HEK293T (cell line): ENCODE results near the gene LTB4R2.
A peak's percentile ranks its signal among the peaks of the same experiment; 100 is the strongest.

Source experiments
- CTCF ChIA-PET: fragments of 350-600 bp; formaldehyde crosslinking; extraction: SDS; loops from one replicate; lab custom pipeline; 2021; ENCODE audit warnings: antibody characterized with exemption, inconsistent platforms; lab: Yijun Ruan, JAX
- POLR2A ChIA-PET: fragments of 350-600 bp; formaldehyde crosslinking; extraction: SDS; loops from one replicate; lab custom pipeline; 2020; ENCODE audit warnings: antibody characterized with exemption, inconsistent platforms; lab: Yijun Ruan, JAX
- DNase-seq: peaks from one replicate; pipeline ENCODE4 v3.0.0; 2012; ENCODE audit warnings: mixed read lengths; ENCODE audit errors: extremely low spot score
- ARNT ChIP-seq: fragments of 450-650 bp; IDR thresholded peaks from 2 replicates; pipeline ENCODE4 v1.6.1; 2017; ENCODE audit warnings: mild to moderate bottlenecking
- BHLHE40 ChIP-seq: fragments of 450-650 bp; IDR thresholded peaks from 2 replicates; pipeline ENCODE4 v1.6.1; 2016; ENCODE audit warnings: mild to moderate bottlenecking, moderate library complexity, borderline replicate concordance
- CTBP1 ChIP-seq: fragments of 450-650 bp; IDR thresholded peaks from 2 replicates; pipeline ENCODE4 v1.6.1; 2016; ENCODE audit warnings: borderline replicate concordance
- ELF4 ChIP-seq: fragments of 450-650 bp; IDR thresholded peaks from 2 replicates; pipeline ENCODE4 v1.6.1; 2017; ENCODE audit warnings: antibody characterized with exemption
- FOXA1 ChIP-seq: fragments of 450-650 bp; IDR thresholded peaks from 2 replicates; pipeline ENCODE4 v1.6.1; 2016; ENCODE audit warnings: mild to moderate bottlenecking
- FOXK2 ChIP-seq: fragments of 450-650 bp; IDR thresholded peaks from 2 replicates; pipeline ENCODE4 v1.6.1; 2016; ENCODE audit warnings: mild to moderate bottlenecking
- FOXM1 ChIP-seq: fragments of 450-650 bp; IDR thresholded peaks from 2 replicates; pipeline ENCODE4 v1.6.1; 2017; ENCODE audit warnings: mild to moderate bottlenecking, borderline replicate concordance
- HDGF ChIP-seq: fragments of 450-650 bp; IDR thresholded peaks from 2 replicates; pipeline ENCODE4 v1.6.1; 2017; ENCODE audit warnings: antibody characterized with exemption, borderline replicate concordance
- L3MBTL2 ChIP-seq: fragments of 450-650 bp; conservative IDR thresholded peaks from 2 replicates; pipeline ENCODE4 v1.6.1; 2016; ENCODE audit warnings: mild to moderate bottlenecking
- LEF1 ChIP-seq: fragments of 450-650 bp; IDR thresholded peaks from 2 replicates; pipeline ENCODE4 v1.6.1; 2017; ENCODE audit warnings: mild to moderate bottlenecking, borderline replicate concordance
- NFRKB ChIP-seq: fragments of 450-650 bp; IDR thresholded peaks from 2 replicates; pipeline ENCODE4 v1.6.1; 2016; ENCODE audit warnings: mild to moderate bottlenecking, moderate library complexity
- SP1 ChIP-seq: fragments of 450-650 bp; IDR thresholded peaks from 2 replicates; pipeline ENCODE4 v1.6.1; 2017
- SUZ12 ChIP-seq: fragments of 450-650 bp; IDR thresholded peaks from 2 replicates; pipeline ENCODE4 v1.6.1; 2016; ENCODE audit warnings: mild to moderate bottlenecking
- TARDBP ChIP-seq: fragments of 450-650 bp; IDR thresholded peaks from 2 replicates; pipeline ENCODE4 v1.6.1; 2016
- ZNF384 ChIP-seq: fragments of 450-650 bp; IDR thresholded peaks from 2 replicates; pipeline ENCODE4 v1.6.1; 2016
- TF ChIP-seq, protein P1 (sequence below): fragments of 450-650 bp; IDR thresholded peaks from 2 replicates; pipeline ENCODE4 v1.6.1; 2016

LTB4R2 gene

DNA sequence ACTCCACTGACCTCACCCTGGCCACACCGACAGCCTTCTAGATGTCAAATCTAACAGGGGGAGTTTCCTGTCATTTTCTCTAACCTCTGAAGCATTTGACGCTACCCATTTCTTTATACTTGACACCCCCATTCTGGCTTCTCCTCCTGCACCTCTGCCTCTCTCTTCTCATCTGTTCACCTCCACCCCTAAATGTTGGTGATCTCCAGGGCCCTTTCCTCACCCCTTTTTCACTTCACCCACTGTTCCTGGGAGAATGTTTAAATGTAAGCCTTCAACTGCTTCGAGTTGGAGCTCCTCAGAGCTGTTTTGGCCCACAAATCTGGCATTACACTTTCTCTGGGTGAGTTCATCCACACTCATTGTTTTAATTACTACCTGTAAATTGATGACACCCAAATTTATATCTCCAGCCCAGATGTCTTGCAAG lies 38.1 kb upstream of the LTB4R2 start:
- TF ChIP-seq L3MBTL2 (peak; percentile 50; the same call in 1 of the 2 replicates), TARDBP (no peak)
- POLR2A ChIA-PET, result interaction anchor here (0.9 to 2.5 kb wide), 24 partner anchors 10 to 170 kb away, joined by 3 to 52 read pairs (median 8); partner anchors contain the start of genes CHMP4A, CIDEB, DCAF11 and DHRS1
- no peak for DNase-seq
- CTCF ChIA-PET, result interaction anchor here (0.6 to 2.0 kb wide), 6 partner anchors 9 to 56 kb away, joined by 3 to 6 read pairs (median 4); partner anchors contain the start of genes MDP1 and TINF2

DNA sequence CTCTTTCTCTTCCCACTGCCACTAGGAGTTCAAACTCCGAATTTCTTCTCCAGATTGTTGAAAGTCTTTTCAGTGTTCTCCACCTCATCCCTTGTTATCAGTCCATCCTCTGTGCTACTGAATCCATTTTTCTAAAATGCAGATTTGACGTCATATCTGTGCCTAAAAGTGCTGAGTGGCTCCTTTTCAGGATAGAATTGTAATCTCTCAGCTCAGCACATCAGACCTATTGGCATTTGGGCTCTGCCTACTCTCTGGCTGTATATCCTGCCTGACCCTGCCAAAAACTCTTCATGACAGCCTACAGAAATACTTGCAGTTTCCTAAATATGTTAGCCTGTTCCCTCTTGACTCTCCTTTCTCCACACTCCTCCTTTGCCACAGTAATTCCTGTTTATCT lies 37.5 kb upstream of the LTB4R2 start:
- TF ChIP-seq TARDBP (no peak), ELF4 (no peak), FOXA1 (no peak), NFRKB (no peak), ZNF384 (no peak), FOXM1 (no peak), SP1 (no peak), LEF1 (no peak), ARNT (no peak), BHLHE40 (no peak), L3MBTL2 (no peak), CTBP1 (no peak), HDGF (no peak), SUZ12 (no peak), FOXK2 (no peak)
- TF ChIP-seq, protein P1, sequence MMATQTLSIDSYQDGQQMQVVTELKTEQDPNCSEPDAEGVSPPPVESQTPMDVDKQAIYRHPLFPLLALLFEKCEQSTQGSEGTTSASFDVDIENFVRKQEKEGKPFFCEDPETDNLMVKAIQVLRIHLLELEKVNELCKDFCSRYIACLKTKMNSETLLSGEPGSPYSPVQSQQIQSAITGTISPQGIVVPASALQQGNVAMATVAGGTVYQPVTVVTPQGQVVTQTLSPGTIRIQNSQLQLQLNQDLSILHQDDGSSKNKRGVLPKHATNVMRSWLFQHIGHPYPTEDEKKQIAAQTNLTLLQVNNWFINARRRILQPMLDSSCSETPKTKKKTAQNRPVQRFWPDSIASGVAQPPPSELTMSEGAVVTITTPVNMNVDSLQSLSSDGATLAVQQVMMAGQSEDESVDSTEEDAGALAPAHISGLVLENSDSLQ, result no peak
- no peak for DNase-seq
- ChIA-PET CTCF (interaction anchor here (1.9 to 2.0 kb wide), 2 partner anchors 9 to 25 kb away, joined by 5 read pairs; no protein-coding TSS in a partner anchor), POLR2A (interaction anchor here (1.9 to 2.5 kb wide), 5 partner anchors 9 to 30 kb away, joined by 13 to 52 read pairs (median 23); partner anchors contain the start of genes DHRS1, NOP9 and TINF2)

DNA sequence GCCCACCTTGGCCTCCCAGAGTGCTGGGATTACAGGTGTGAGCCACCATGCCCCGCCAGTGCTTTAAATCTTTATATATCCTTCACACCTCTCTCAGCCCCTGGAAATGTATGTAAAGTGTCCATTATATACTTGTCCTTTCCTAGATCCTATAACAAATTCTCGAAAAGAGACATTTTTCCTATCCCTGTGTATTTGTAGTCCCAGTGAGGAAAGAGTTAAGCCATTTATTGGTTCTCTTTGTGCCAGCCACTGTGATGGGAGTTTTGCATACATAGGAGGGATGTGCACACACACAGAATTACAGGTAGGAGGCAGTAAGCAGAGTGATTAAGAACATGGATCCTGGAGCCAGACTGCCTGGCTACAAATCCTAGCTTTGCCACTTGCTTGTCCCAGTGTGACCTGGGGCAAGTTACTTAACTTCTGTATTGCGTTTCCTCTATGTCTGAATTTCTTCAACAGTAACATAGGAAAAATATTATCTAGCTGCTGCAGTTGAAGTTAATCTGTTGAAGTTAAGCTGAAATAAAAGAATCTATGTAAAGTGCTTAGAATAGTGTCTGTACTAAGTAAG lies 36.4 kb upstream of the LTB4R2 start:
- POLR2A ChIA-PET, result interaction anchor here (1.0 kb wide), 1 partner anchor 31 kb away, joined by 5 read pairs; the partner anchor contains the start of gene TINF2
- TF ChIP-seq HDGF (no peak), NFRKB (no peak), ARNT (no peak), ELF4 (no peak), L3MBTL2 (no peak), CTBP1 (no peak), LEF1 (no peak), FOXM1 (no peak), FOXA1 (no peak), TARDBP (no peak), ZNF384 (no peak)
- TF ChIP-seq, protein P1, result no peak
- CTCF ChIA-PET, result interaction anchor here (1.2 kb wide), 1 partner anchor 21 kb away, joined by 3 read pairs; no protein-coding TSS in a partner anchor
- DNase-seq, result peak; percentile 22

DNA sequence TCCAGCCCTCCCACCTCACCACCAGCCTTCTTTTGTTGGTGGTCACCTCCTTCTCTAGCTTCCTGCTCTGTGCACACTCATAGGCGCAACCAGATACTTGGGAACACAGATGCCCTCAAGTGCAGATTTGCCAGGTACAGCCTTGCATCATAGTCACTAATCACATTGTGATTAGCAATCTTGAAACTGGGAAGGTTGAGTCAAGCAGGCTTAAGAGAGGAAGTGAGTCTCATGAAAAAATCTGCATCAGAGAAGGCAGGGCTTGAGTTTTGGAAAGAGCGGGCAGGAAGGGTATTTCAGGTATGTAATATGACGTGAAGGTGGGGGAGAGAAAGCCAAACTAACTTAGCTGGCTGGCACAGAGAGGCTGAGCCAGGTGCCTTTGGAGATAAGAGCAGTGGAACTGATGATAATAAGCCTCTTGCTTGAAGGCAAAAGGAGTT lies 35.8 kb upstream of the LTB4R2 start:
- ChIA-PET CTCF (interaction anchor here (1.2 kb wide), 1 partner anchor 21 kb away, joined by 3 read pairs; no protein-coding TSS in a partner anchor), POLR2A (interaction anchor here (1.0 kb wide), 1 partner anchor 31 kb away, joined by 5 read pairs; the partner anchor contains the start of gene TINF2)
- DNase-seq, result no peak
- no peak for TF ChIP-seq NFRKB
- no peak for TF ChIP-seq HDGF
- no peak for TF ChIP-seq ELF4
- TF ChIP-seq SUZ12, result no peak
- TF ChIP-seq FOXM1, result no peak
- TF ChIP-seq, protein P1, result no peak
- TF ChIP-seq BHLHE40, result no peak
- no peak for TF ChIP-seq SP1
- no peak for TF ChIP-seq FOXK2
- no peak for TF ChIP-seq TARDBP
- no peak for TF ChIP-seq L3MBTL2
- TF ChIP-seq ZNF384, result no peak
- no peak for TF ChIP-seq FOXA1
- no peak for TF ChIP-seq CTBP1
- TF ChIP-seq ARNT, result no peak
- TF ChIP-seq LEF1, result no peak

DNA sequence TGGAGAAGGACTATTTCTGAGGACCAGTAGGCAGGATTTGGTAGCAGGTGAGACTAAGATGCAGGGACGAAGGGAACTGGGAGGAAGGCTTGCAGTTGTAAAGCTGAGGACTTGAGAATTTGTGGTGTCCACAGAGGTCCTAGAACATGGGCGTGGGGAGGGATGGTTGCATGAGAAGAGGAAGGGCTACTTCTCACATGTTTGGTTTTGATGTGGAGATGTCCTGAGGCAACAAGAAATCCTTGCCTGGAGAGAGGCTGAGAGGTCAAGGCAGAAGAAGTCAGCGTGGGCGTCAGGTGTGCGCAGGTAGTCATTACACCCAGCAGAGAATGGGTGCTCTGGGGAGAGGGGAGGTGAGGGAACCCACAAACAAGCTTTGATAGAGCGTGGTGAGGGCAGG lies 32.9 kb upstream of the LTB4R2 start:
- POLR2A ChIA-PET, result no interaction called here
- CTCF ChIA-PET, result no interaction called here

More for the DNA sequence above, 32.9 kb upstream of the LTB4R2 start:
- TF ChIP-seq ZNF384 (no peak), ARNT (no peak), SP1 (no peak), BHLHE40 (no peak), NFRKB (no peak), HDGF (no peak), FOXM1 (no peak), LEF1 (no peak), FOXA1 (no peak), L3MBTL2 (no peak), SUZ12 (no peak), TARDBP (no peak), ELF4 (no peak), CTBP1 (no peak)
- TF ChIP-seq, protein P1, result no peak
- no peak for DNase-seq
